Measurements from ENCODE around the gene PGLYRP4. TPM values are rescaled to one million over a fixed set of nuclear protein-coding genes. Genes with fewer than 3 reads are reported as not detected.

PGLYRP4 gene
- total RNA-seq, 1 donor from 2014 or later: not detected

DNA sequence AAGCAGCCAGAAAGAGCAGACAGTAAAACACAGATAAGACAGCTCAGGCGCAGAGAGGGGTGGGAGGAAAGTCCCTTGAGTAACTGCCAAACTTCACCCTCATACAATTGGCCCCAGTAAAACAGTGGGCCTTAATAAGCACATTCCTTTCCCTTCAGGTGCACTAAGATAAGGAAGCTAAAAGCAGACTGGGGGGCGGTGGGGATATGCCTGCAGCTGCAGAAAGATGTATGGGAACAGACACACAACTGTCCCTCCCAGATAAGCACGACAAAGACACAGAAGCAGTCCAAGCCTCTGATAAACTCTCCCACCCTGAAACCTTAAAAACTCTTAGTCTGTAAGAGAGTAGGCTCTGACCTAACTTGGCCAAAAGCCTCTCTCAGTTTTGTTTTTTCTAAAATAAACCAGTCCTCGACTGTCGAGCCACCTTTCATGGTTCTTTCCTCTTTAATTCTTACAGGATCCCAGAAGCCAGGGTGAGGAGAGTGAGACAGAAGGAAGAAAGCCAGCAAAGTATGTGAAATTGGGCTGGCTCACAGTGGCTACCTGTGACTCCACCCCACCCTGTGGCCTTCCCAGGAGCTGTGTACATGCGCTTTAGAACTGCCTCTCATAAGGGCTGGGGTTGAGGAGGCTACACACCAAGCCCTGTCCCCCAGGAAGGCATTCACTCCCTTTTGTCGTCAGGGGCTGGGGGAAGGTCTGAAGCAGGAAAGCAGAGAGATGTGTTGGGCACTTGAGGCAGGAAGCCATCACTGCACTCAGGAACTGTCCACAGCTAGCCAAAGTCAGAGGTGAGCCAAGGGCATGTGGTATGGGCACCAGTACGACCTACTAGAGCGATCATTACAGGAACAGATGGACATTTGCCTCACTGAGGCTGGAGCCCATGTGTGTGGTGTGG is 4.6 kb downstream of the PGLYRP4 start:
- Histone ChIP-seq H3K36me3 (no peaks in the 10 kb centered on the region), H3K27ac (no peak overlapping the region), H3K4me1 (peaks cover 9% of the 10 kb centered on the region), H3K27me3 (peaks cover 14% of the 10 kb centered on the region), H3K4me3 (no peak overlapping the region), H3K9me3 (no peaks in the 10 kb centered on the region)
- ATAC-seq: peak; percentile 5
- no peak for TF ChIP-seq CTCF (IDR thresholded peaks at IDR 0.05)
- no peak for DNase-seq
- intact Hi-C loops (cut with DNase I): no loop called here

DNA sequence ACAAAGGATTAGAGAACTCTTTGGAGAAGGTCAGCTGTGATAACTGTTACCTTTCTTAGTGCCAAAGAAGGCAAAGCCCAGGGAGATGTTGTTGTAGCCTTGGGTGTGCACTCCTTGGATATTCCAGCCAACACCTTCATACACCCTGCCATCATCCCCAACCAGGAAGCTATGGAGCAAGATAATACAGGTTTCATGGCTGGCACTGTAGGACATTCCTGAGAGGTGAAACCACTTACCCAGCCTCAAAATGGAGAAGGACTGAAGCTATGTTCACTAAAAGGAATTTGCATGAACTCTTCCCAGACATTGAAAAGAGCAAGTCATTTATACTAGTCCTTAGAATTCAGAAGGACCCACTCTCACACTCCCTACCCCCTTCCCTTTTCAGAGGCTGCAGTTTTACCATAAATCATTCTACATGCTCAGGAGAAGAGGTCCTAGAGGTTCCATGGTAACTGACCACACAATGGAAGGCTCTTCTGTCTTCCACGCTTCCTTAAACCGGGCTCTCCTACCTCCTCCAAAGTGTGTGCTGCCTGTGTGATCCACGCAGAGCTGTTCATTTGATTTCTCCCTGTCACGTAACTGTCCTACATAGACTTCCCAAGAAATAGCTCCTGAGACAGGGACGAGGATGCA is 5.5 kb downstream of the PGLYRP4 start:
- no peak for ATAC-seq
- Histone ChIP-seq H3K9me3 (no peaks in the 10 kb centered on the region), H3K4me3 (no peak overlapping the region), H3K27me3 (peaks cover 12% of the 10 kb centered on the region), H3K36me3 (no peaks in the 10 kb centered on the region), H3K27ac (no peak overlapping the region), H3K4me1 (peaks cover 9% of the 10 kb centered on the region)
- DNase-seq: no peak
- intact Hi-C loops (cut with DNase I): no loop called here
- no peak for TF ChIP-seq CTCF (IDR thresholded peaks at IDR 0.05)

DNA sequence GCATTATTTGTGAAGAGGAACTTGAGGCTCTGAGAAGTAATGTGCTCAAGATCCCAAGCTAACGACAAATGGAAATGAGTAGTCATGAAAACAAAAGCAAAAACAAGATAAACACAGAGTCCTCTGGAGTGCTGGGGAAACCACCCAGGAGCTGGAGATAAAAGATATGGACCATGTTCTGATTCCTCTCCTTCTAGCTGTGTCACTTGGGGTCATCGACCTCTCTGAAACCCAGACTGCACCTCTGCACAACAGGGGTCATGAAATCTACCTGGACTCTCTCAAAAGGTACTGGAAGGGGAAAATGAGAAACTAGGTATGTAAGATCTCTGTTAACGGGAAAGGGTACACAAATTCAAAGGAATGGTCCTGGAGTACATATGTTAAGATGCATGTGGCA is 6.5 kb downstream of the PGLYRP4 start:
- Histone ChIP-seq H3K27ac (no peak overlapping the region), H3K4me1 (peaks cover 9% of the 10 kb centered on the region), H3K4me3 (no peak overlapping the region), H3K36me3 (no peaks in the 10 kb centered on the region), H3K9me3 (no peaks in the 10 kb centered on the region), H3K27me3 (peaks cover 6% of the 10 kb centered on the region)
- no peak for DNase-seq
- no peak for ATAC-seq
- intact Hi-C loops (cut with DNase I): no loop called here
- no peak for TF ChIP-seq CTCF (IDR thresholded peaks at IDR 0.05)

GRCh38 chr1:153341431-153341934 is 7.2 kb downstream of the PGLYRP4 start:
- Histone ChIP-seq H3K27me3 (peaks cover 6% of the 10 kb centered on the region), H3K27ac (no peak overlapping the region), H3K4me3 (no peak overlapping the region), H3K4me1 (peaks cover 9% of the 10 kb centered on the region), H3K9me3 (no peaks in the 10 kb centered on the region), H3K36me3 (no peaks in the 10 kb centered on the region)
- TF ChIP-seq CTCF (IDR thresholded peaks at IDR 0.05): no peak
- ATAC-seq (no peak), DNase-seq (no peak)
- intact Hi-C loops (cut with DNase I): no loop called here

DNA sequence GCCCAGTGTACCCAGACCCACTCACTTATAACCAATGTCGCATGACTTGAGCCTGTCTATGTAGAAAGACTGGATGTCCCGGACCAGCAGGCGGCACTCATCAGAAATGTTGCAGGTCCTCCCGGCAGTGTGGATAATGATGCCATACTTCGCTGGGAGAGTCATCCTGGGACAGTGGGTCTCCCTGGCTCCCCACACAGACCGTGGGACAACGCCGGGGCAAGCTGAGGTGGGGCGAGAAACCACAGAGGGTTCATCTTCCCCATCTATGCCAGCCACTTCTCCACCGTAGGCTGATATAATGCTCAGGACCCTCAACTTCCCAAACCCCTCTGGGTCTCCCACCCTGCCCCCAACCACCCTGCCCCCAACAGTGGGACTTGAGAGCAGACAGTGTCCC is 8.3 kb downstream of the PGLYRP4 start:
- DNase-seq (no peak), ATAC-seq (no peak)
- Histone ChIP-seq H3K4me1 (peaks cover 5% of the 10 kb centered on the region), H3K27me3 (peaks cover 3% of the 10 kb centered on the region), H3K4me3 (no peak overlapping the region), H3K9me3 (no peaks in the 10 kb centered on the region), H3K36me3 (no peaks in the 10 kb centered on the region), H3K27ac (no peak overlapping the region)
- intact Hi-C loops (cut with DNase I): no loop called here
- TF ChIP-seq CTCF (IDR thresholded peaks at IDR 0.05): no peak
